ENCODE results near the gene FCRL2.

FCRL2 gene

DNA sequence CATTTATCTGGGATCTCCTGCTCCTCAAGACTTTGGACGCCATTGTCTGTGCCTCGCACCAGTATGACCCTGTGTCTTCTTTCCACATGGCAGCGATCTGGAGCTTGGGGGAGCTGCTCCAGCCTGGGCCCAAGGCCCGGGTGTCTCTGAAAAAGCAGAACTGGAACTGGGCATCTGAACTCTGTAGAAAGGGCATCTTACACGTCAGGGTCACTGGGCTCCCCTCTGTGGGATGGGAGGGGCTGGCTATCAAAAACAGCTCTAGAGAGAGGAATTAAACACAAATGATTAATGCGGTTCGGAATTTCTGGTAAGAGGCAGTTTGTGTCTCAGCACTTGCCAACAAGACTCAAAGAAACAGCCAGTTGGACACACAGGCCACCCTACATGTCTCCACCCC is 26.9 kb upstream of the FCRL2 start:
- no peak for DNase-seq (ENCODE audit: extremely low read depth, low read depth)
- TF ChIP-seq, protein P1, sequence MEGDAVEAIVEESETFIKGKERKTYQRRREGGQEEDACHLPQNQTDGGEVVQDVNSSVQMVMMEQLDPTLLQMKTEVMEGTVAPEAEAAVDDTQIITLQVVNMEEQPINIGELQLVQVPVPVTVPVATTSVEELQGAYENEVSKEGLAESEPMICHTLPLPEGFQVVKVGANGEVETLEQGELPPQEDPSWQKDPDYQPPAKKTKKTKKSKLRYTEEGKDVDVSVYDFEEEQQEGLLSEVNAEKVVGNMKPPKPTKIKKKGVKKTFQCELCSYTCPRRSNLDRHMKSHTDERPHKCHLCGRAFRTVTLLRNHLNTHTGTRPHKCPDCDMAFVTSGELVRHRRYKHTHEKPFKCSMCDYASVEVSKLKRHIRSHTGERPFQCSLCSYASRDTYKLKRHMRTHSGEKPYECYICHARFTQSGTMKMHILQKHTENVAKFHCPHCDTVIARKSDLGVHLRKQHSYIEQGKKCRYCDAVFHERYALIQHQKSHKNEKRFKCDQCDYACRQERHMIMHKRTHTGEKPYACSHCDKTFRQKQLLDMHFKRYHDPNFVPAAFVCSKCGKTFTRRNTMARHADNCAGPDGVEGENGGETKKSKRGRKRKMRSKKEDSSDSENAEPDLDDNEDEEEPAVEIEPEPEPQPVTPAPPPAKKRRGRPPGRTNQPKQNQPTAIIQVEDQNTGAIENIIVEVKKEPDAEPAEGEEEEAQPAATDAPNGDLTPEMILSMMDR (IDR thresholded peaks at IDR 0.05; ENCODE audit: low read depth, low read length, missing control alignments): no peak
- no peak overlapping the region for H3K4me3 ChIP-seq (replicated peaks; ENCODE audit: low read depth, low read length)

DNA sequence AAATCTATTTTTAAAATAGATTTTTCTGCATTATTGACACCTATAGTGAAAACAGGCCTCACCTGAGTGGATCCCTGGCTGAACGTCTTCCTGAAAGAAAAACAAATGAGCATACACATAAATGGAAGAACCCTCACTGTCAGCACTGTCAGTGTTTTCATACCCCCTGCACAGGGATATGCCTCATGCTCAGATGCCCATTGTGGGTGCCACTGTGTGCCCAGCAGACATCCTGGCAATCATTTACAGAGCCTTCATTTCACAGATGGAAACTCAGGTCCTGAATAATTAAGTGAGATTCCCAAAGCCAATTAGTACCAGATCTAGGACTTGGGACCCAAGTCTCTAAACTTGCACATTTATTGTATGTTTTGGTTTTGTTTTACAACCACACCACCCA is 23.1 kb upstream of the FCRL2 start:
- no peak overlapping the region for H3K4me3 ChIP-seq (replicated peaks; ENCODE audit: low read depth, low read length)
- DNase-seq (ENCODE audit: extremely low read depth, low read depth): no peak
- TF ChIP-seq, protein P1 (IDR thresholded peaks at IDR 0.05; ENCODE audit: low read depth, low read length, missing control alignments): no peak

DNA sequence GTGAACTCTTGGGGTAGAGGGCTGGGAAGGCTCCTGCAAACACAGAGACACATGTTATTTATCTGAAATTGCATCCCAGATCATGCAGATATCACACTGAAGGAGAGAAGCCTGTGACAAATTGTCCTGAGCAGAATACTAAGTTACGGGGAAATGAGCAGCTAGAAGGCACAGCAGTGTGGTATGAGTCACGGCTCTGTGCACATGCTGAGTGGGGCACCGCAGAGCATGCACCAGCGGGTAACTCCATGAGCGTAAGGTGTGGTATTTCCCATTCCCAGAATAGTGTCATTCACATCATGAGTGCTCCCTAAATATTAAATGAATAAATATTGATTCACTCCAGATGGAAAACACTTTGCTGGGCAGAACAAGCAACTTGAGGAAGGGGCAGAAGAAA is 21.3 kb upstream of the FCRL2 start:
- no peak overlapping the region for H3K4me3 ChIP-seq (replicated peaks; ENCODE audit: low read depth, low read length)
- no peak for DNase-seq (ENCODE audit: extremely low read depth, low read depth)
- TF ChIP-seq, protein P1 (IDR thresholded peaks at IDR 0.05; ENCODE audit: low read depth, low read length, missing control alignments): no peak

DNA sequence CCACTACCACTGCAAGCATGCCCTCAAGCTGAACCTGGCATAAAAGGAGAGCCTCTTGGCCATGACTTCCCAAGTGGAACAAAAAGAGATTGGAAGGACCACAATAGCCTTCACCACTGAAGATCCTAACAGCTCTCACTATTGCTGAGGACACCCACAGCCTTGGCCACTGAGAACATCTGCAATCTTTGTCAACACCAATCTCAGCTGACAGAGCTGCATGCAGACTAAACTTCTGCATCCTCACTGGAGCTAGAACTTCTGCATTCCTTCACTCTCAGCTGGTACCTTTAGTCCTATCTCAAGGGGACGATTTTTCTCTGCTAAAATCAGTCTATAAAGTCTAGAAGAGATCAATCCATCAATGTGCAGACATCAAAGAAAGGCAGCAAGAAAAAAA is 8.3 kb upstream of the FCRL2 start:
- H3K4me3 ChIP-seq (replicated peaks; ENCODE audit: low read depth, low read length): no peak overlapping the region

DNA sequence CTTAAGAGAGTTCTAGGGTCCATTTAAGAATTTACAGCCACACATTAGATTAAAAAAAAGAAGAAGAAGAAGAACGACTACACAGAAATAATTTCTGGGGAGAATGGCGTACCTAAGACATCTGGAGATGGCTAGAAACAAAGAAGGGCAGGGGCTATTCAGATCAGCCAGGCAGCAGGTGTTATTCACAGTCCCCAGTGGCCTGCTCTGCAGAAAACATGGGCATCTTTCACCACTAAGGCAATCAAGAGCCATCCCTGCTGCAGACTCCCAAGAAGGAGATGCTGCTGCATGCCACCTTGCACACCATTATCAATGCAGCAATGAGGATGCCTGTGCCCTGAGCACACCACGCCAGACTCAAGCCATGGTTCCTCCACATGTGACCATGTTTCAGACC is 7.9 kb upstream of the FCRL2 start:
- TF ChIP-seq, protein P1 (IDR thresholded peaks at IDR 0.05; ENCODE audit: low read depth, low read length, missing control alignments): no peak
- H3K4me3 ChIP-seq (replicated peaks; ENCODE audit: low read depth, low read length): no peak overlapping the region
- no peak for DNase-seq (ENCODE audit: extremely low read depth, low read depth)

More for the DNA sequence above, 8.3 kb upstream of the FCRL2 start:
- DNase-seq (ENCODE audit: extremely low read depth, low read depth): no peak
- TF ChIP-seq, protein P1 (IDR thresholded peaks at IDR 0.05; ENCODE audit: low read depth, low read length, missing control alignments): no peak

DNA sequence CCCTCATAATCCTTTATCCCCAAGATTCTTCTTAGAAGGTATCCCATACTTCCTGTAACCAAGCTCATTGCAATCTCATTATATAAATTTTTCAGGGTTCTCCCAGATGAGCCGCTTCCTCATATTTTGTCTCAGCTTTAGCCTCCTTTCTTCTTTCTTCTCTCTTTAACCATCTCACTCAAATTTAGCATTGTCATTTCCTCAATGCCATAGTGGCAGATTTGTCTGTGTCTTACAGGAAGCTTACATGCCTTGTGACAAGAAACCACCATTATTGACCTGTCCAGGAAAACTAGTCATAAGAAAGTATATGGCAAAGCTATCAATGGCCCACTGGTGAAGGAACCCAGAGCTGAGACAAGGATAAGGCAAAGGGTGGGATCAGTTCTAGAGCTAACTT is 6.0 kb upstream of the FCRL2 start:
- no peak for DNase-seq (ENCODE audit: extremely low read depth, low read depth)
- TF ChIP-seq, protein P1 (IDR thresholded peaks at IDR 0.05; ENCODE audit: low read depth, low read length, missing control alignments): no peak
- no peak overlapping the region for H3K4me3 ChIP-seq (replicated peaks; ENCODE audit: low read depth, low read length)

DNA sequence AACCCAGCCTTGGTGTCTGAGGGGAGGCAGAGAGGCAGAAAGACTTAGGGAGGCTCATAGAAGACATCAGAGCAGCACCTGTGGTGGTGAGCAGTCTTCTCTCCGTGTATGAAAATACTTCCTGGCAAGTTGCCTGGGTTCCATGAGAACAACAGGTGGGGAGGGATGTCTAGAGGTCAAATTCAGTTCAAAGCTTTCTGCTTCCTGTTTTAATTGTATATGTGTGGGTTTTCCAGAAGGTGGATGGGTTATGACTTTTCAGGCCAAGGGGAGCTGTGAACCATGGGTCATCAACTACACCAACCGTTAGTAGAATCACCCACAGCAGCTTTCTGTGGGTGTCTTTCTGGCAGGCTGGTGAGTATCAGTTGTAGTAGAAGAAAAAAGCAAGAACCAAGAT is 4.1 kb upstream of the FCRL2 start:
- TF ChIP-seq, protein P1 (IDR thresholded peaks at IDR 0.05; ENCODE audit: low read depth, low read length, missing control alignments): no peak
- no peak overlapping the region for H3K4me3 ChIP-seq (replicated peaks; ENCODE audit: low read depth, low read length)
- DNase-seq (ENCODE audit: extremely low read depth, low read depth): no peak

All from HFF-Myc (cell line).